Mucosa of rectum (tissue), 2 donors: ENCODE data around the gene RPH3AL.
"Not testable (repeated sequence)": the region's sequence is repeated elsewhere in the genome, so short reads cannot be mapped to it uniquely, and the experiment has no call there.

Experiments
- H3K27ac ChIP-seq, 2 donors: one replicate each; pipeline ENCODE4 v1.7.0; 2013; ENCODE audit warnings: inconsistent platforms in 2 of 2, low read depth in 2 of 2, low read length in 2 of 2
- H3K27me3 ChIP-seq, 2 donors: one replicate each; pipeline ENCODE4 v1.7.0; 2013; ENCODE audit warnings: low read length in 2 of 2; ENCODE audit not compliant: control insufficient read depth in 2 of 2, insufficient read depth in 2 of 2
- H3K36me3 ChIP-seq, 2 donors: one replicate each; pipeline ENCODE4 v1.7.0; 2013; ENCODE audit warnings: low read length in 2 of 2; ENCODE audit not compliant: control insufficient read depth in 2 of 2, insufficient read depth in 2 of 2
- H3K4me1 ChIP-seq, 2 donors: one replicate each; pipeline ENCODE4 v1.7.0; 2013; ENCODE audit warnings: low read length in 2 of 2, mild to moderate bottlenecking in 1 of 2; ENCODE audit not compliant: control insufficient read depth in 2 of 2, insufficient read depth in 2 of 2
- H3K4me3 ChIP-seq, 2 donors: one replicate each; pipeline ENCODE4 v1.7.0; 2013; ENCODE audit warnings: low read length in 2 of 2
- H3K9ac ChIP-seq, 2 donors: one replicate each; pipeline ENCODE4 v1.7.0; 2013; ENCODE audit warnings: low read length in 2 of 2, low read depth in 1 of 2, mild to moderate bottlenecking in 1 of 2
- H3K9me3 ChIP-seq, 2 donors: one replicate each; pipeline ENCODE4 v1.7.0; 2013; ENCODE audit warnings: low read length in 2 of 2; ENCODE audit not compliant: control insufficient read depth in 2 of 2
- donor health status: healthy.
- donor health status: Normal muscosa, but diverticular disease.

The RPH3AL gene

DNA sequence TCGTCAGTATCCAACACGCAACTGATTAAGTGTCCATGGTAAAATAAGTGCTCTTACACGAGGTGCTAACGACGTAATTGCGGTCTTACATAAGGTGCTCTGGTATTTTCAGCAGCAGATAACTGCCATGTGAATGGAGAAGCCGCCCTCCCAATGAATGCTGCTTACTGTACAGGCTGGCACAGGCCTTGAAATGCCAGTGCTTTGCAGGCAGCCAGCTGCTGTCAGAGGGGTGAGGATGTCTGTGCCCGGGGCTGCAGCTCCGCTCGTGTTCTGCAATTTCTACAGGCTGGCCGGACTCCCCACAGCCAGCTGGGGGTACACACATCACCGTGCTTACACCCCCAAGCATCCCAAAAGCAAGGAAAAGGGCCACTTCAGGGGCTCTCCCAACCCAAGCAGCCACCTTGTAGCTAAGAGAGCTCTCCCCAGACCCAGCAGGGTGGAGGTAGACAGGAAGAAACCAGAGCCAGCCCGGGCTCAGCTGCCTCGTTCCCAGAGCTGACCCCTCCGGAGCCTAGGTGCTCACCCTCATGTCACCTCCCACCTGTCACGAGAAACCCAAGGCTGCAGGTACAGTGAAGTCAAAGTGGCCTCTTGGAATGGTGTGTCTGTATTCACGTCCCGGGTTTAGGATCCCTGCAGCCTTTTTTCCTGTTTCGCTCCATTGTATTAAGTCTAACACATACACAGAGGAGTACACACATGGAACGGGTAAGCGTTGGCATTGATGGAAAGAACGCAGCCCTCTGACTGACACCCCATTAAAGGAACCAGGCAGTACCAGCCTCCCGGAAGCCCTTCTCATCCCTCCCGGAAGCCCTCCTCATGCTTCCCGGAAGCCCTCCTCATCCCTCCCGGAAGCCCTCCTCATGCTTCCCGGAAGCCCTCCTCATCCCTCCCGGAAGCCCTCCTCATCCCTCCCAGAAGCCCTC, 27.2 kb upstream of the RPH3AL start:
- Histone ChIP-seq H3K27ac (no peak overlapping the region), H3K9ac (no peak overlapping the region), H3K36me3 (no peaks in the 10 kb centered on the region)

DNA sequence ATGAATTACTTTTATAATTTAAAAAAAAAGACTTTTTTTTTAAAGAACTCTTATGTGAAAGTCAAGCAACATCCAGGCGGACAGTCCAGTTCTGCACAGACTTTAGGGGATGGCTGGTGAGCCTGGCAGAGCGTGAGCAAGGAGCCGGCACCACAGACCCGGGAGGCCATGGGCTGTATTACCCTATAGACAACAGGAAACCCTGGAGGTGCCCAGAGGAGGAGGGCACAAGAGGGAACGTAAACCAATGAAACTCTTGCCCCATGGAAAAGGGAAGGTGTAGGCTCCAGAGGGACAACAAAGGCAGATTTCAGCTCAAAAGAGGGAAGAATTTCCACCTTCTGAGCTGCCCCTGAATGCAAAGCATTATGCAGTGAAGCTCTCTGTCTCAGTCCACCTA, 25.5 kb upstream of the RPH3AL start:
- Histone ChIP-seq H3K36me3 (no peaks in the 10 kb centered on the region), H3K9ac (no peak overlapping the region), H3K27ac (no peak overlapping the region), H3K27me3 (no peaks in the 10 kb centered on the region), H3K4me3 (no peak overlapping the region), H3K9me3 (no peaks in the 10 kb centered on the region), H3K4me1 (no peaks in the 10 kb centered on the region)

More for the DNA sequence above, 27.2 kb upstream of the RPH3AL start:
- no peaks in the 10 kb centered on the region for H3K9me3 ChIP-seq
- no peak overlapping the region for H3K4me3 ChIP-seq
- H3K27me3 ChIP-seq, result no peaks in the 10 kb centered on the region
- H3K4me1 ChIP-seq, result no peaks in the 10 kb centered on the region

DNA sequence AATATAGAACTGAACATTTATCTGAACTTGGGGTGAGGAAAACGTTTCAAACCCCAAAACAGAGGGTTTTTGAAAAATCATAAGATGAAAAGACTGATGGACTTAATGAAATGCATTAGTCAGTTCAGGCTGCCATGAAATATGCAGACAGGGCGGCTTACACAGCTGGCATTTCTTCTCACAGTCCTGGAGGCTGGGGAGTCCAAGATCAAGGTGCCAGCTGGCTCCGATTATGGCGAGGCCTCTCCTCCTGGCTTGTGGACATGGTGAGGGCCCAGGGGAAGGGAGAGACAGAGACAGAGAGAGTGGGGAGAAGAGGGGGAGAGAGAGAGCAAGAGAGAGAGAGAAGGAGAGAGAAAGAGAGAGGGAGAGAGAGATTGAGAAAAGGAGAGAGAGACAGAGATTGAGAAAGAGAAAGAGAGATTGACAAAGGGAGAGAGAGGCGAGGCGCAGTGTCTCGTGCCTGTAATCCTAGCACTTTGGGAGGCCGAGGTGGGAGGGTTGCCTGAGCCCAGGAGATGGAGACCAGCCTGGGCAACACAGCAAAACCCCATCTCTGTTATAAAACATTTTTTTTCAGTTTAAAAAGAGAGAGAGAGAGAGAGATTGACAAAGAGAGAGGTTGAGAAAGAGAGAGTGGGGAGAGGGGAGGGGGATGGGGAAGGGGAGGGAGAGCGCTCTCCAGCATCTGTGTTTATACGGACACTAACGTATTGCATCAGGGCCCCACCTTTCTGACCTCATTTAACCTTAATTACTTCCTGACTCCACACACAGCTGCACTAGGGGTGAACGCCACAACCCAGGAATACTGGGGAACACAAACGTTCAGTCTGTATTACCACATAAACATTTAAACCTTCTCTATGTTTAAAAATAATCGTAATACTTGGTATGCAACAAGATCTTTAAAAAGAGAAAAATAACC, 24.6 kb upstream of the RPH3AL start:
- H3K27ac ChIP-seq, result no peak overlapping the region
- H3K4me3 ChIP-seq, result no peak overlapping the region
- H3K4me1 ChIP-seq, result peaks cover 0 to 5% of the 10 kb centered on the region in 2 donors
- H3K9me3 ChIP-seq, result no peaks in the 10 kb centered on the region
- no peaks in the 10 kb centered on the region for H3K27me3 ChIP-seq
- H3K9ac ChIP-seq, result no peak overlapping the region
- H3K36me3 ChIP-seq, result no peaks in the 10 kb centered on the region

DNA sequence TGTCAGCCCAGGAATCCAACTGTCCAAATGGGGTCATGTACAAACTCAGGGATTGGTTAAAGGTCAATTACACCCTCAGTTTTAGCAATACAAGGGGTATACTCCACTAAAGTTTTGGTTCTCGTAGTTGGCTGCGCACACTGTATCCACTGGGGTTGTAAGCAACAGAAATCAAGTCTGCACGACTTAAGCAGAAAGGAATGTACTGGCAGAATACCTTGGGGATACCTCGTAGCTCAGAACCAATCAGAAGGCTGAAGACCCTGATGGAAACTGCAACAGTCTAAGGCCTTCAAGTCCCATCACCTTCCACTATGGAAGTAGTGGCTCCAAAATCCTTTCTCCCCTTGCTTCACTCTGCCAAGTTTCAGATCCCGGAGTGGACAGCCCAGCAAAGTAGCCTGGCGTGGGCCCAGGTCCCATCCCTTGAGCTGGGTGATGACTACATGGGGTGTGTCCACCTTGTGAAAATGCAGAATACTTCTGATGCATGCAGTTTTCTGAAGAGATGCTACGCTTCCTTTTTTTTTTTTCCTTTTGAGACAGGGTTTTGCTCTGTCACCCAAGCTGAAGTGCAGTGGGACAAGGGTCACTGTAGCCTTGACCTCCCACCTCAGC, 21.1 kb upstream of the RPH3AL start:
- H3K36me3 ChIP-seq, result no peaks in the 10 kb centered on the region
- no peak overlapping the region for H3K4me3 ChIP-seq
- no peak overlapping the region for H3K27ac ChIP-seq

DNA sequence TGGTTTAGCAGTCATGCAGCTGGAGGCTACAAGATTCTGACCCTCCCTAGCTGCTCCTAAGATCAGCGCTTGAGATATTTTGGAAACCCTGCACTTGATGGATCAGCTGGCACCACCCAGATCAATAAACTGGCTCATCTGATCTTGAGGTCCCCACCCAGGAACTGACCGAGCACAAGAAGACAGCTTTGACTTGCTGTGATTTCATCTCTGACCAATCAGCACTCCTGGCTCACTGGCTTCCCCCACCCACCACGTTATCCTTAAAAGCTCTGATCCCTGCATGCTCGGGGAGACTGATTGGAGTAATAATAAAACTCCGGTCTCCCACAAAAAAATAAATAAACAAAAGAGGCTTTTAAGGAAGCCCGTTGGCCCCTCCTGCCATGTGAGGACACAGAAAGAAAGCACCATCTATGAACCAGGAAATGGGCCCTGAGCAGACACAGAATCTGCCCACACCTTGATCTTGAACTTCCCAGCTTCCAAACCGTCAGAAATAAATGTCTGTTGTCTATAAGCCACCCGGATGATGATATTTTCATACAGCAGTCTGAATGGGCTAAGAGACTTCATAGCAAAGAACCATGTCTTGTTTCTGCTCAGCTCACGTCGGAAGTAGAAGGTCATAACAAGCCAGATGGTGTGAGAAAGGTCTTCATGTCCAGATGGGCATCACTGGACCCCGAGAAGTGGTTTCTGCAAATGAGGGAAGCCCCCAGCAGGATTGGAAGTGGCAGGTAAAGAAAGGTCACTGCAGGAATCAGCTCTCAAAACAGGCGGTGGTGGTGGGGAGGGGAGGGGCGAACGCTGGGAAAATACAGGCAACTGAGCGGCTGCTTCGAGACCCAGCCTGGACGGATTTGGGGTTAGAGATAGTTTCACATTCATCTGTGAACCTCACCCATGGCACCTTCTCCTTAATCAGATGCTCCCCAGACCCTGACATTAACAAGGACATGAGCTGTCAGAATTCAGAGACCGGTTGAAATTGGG, 19.8 kb upstream of the RPH3AL start:
- H3K27ac ChIP-seq, result peak overlapping the region; percentile 27 to 38
- no peaks in the 10 kb centered on the region for H3K27me3 ChIP-seq
- H3K9ac ChIP-seq, result peak overlapping the region in 1 of 2 donors; percentile 9
- no peaks in the 10 kb centered on the region for H3K36me3 ChIP-seq
- no peaks in the 10 kb centered on the region for H3K9me3 ChIP-seq
- peaks cover 0 to 5% of the 10 kb centered on the region in 2 donors for H3K4me1 ChIP-seq
- no peak overlapping the region for H3K4me3 ChIP-seq

More for the DNA sequence above, 21.1 kb upstream of the RPH3AL start:
- H3K4me1 ChIP-seq, result peaks cover 0 to 5% of the 10 kb centered on the region in 2 donors
- H3K9me3 ChIP-seq, result no peaks in the 10 kb centered on the region
- no peaks in the 10 kb centered on the region for H3K27me3 ChIP-seq
- H3K9ac ChIP-seq, result no peak overlapping the region

DNA sequence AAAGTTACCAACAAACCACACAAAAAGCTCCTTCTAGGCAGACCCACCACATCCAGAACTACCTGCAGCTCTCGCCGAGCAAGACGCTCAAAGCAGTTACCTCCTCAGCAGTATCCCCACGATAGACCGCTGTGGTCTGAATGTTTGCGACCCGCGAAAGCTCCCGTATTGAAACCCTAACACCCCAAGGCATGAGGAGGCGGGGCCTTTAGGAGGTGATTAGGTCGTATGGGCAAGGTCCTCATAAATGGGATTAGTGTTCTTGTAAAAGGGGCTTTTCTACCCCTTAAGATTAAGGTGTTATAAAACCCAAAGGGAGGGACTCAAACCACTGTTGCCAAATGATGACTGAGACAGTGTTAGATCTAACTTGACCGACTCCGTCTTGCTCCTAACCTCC, 19.0 kb upstream of the RPH3AL start:
- no peaks in the 10 kb centered on the region for H3K36me3 ChIP-seq
- H3K4me1 ChIP-seq, result peaks cover 0 to 5% of the 10 kb centered on the region in 2 donors
- H3K27ac ChIP-seq, result no peak overlapping the region
- no peak overlapping the region for H3K9ac ChIP-seq
- no peaks in the 10 kb centered on the region for H3K27me3 ChIP-seq
- H3K4me3 ChIP-seq, result no peak overlapping the region
- no peaks in the 10 kb centered on the region for H3K9me3 ChIP-seq

DNA sequence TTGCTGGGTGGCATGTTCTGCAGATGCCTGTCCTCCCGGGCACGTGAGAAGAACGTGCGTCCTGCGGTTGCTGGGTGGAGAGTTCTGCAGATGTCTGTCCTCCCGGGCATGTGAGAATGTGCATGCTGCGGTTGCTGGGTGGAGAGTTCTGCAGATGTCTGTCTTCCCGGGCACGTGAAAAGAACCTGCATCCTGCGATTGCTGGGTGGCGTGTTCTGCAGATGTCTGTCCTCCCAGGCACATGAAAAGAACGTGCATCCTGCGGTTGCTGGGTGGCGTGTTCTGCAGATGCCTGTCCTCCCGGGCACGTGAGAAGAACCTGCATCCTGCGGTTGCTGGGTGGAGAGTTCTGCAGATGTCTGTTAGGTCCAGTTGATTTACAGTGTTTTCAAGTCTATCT, 15.0 kb upstream of the RPH3AL start:
- not testable (repeated sequence) for H3K27me3 ChIP-seq, H3K27ac ChIP-seq, H3K4me3 ChIP-seq, H3K4me1 ChIP-seq, H3K9me3 ChIP-seq, H3K9ac ChIP-seq, H3K36me3 ChIP-seq

DNA sequence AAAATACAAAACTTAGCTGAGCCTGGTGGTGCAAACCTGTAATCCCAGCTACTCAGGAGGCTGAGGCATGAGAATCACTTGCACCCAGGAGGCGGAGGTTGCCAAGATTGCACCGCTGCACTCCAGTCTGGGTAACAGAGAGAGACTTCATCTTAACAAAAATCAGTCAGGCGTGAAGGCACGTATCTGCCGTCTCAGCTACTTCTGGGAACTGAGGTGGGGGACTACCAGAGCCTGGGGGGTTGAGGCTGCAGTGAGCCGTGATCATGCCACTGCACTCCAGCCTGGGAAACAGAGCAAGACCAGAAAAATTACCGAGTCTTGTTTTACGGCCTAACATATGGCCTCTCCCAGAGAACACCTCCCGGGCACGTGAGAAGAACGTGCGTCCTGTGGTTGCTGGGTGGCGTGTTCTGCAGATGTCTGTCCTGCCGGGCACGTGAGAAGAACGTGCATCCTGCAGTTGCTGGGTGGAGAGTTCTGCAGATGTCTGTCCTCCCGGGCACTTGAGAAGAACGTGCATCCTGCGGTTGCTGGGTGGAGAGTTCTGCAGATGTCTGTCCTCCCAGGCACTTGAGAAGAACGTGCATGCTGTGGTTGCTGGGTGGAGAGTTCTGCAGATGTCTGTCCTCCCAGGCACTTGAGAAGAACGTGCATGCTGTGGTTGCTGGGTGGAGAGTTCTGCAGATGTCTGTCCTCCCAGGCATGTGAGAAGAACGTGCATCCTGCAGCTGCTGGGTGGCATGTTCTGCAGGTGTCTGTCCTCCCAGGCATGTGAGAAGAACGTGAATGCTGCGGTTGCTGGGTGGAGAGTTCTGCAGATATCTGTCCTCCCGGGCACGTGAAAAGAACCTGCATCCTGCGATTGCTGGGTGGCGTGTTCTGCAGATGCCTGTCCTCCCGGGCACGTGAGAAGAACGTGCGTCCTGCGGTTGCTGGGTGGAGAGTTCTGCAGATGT, 14.3 kb upstream of the RPH3AL start:
- not testable (repeated sequence) for H3K27me3 ChIP-seq, H3K4me3 ChIP-seq, H3K9me3 ChIP-seq, H3K4me1 ChIP-seq, H3K36me3 ChIP-seq, H3K27ac ChIP-seq, H3K9ac ChIP-seq
